HG03457 (cell line): Measurements from ENCODE around the gene CRTC1.
"Not testable (repeated sequence)": the region's sequence is repeated elsewhere in the genome, so short reads cannot be mapped to it uniquely, and the experiment has no call there.

Source experiments
- ATAC-seq: cut with Tn5 transposase; IDR thresholded peaks from one replicate; pipeline ENCODE4 v1.9.1; 2021; ENCODE audit warnings: moderate number of reproducible peaks; ENCODE audit not compliant: unreplicated experiment

Gene CRTC1

GRCh38 chr19:18668744-18669523 lies 14.5 kb upstream of the CRTC1 start:
- no peak for ATAC-seq

DNA sequence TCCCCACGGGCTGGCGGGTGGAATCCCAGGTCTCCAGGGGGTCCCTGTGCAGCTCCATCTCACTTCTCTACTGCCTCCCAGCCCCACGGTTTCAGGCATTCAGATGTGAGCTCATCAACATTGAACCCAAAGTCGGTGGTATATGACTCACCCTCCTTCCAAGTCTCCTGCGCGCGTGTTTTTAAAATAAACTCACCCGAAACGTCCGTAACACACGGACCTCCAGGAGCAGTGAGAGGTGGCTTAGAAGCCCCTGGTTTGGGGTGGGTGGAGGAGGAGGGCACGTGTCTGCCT lies 14.0 kb upstream of the CRTC1 start:
- no peak for ATAC-seq

DNA sequence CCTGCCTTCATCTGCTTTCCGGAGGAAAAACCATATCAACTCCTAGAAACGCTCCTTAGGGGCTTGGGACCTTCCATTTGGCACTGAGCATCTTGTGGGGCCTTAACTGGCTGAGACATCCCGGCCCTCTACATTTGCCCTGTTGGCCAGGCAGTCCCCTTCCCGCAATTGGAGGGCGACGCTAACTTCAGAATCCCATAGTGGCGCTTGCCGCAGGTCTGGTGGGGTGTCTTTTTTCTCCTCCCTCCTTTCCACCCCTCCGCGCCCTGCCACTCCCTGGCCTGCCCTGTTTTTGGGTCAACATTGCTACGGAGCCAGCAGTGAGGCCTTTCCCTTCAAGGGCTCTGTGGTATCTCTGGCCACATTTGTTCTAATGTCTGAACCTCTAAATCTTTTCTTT lies 13.6 kb upstream of the CRTC1 start:
- no peak for ATAC-seq

GRCh38 chr19:18670312-18670711 lies 13.2 kb upstream of the CRTC1 start:
- no peak for ATAC-seq

- no peak for ATAC-seq
These were observed 12.0 kb upstream of the CRTC1 start for GRCh38 chr19:18671303-18672043.

DNA sequence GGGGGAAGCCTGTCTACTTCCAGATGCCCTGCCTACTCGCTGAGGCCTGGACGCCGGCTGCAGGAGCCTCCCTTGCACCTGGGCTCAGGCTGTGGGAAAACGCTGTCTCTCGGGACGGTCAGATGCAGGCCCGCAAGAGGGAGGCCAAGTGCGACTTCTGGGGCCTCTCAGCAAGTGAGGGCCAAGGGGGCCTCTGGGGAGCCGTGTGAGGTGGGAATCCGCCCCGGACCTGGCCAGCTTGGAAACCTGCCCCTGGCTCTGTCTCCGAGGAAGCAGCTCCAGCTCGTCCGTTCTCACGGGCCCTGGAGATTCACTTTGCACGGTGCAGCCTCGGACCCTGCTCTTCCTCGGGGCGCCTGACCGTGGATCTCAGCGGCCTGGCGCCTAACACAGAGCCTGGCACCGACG lies 11.4 kb upstream of the CRTC1 start:
- ATAC-seq, result no peak

DNA sequence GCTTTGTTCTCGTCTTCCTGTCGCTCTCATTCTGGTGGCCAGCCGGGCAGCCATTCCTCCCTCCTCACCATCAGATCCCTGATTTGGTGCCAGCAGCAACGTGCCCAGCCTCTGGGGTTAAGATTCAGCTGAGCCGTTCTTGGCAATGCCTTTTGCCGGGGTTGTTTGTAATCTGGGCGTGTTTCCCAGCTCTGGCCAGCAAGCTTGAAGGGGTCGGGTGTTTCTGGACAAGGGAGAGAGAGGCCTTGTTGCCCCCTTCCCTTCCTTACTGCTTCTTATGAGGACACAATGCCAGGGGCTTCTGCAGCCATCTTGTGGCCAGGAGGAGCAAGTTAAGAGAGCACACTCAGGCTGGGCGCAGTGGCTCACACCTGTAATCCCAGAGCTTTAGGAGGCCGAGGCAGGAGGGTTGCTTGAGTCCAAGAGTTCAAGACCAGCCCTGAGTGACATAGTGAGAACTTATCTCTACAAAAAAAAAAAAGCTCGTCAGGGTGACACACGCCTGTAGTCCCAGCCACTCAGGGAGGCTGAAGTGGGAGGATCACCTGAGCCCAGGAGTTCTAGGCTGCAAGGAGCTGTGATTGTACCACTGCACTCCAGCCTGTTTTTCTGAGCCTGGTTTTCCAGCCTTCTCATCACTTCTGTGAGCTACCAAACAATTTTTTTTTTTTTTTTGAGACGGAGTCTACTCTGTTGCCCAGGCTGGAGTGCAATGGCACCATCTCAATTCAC lies 10.7 kb upstream of the CRTC1 start:
- ATAC-seq, result no peak

DNA sequence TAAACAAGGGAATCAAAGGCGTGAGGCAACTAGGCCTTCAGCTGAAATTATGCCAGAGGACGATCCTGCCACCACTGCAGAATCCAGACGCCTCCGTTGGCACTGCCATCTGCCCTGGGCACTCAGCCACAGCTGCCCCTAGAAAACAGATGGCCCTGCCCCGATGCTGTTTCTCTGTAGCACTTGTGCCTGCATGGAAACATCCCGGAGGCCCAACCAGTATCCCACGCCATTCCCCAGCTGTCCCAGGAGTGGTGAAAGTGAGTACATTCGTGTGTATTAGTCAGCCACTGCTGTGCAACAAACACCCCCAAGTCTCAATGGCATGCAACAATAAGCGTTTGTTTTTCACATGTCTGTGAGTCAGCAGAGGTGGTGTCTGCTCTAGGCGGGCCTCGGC lies 8.9 kb upstream of the CRTC1 start:
- ATAC-seq, result no peak

- no peak for ATAC-seq
These were observed 7.7 kb upstream of the CRTC1 start for GRCh38 chr19:18675779-18676178.

GRCh38 chr19:18676692-18677091 lies 6.8 kb upstream of the CRTC1 start:
- ATAC-seq, result no peak

GRCh38 chr19:18677156-18677555 lies 6.3 kb upstream of the CRTC1 start:
- ATAC-seq, result no peak

GRCh38 chr19:18680148-18680547 lies 3.3 kb upstream of the CRTC1 start:
- not testable (repeated sequence) for ATAC-seq

DNA sequence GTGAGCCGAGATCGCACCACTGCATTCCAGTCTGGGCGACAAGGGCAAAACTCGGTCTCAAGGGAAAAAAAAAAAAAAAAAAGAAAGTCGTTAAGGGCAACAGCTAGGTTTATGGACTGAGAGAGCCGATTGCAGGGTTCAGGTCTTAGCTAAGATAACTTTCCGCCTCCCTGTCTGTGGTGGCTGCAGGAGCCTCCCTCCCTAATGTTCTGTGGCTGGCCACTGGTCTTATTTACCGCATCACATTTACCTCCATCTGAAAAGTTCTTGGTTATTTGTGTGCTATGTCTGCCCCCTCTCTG lies 722 bp upstream of the CRTC1 start:
- ATAC-seq, result no peak

DNA sequence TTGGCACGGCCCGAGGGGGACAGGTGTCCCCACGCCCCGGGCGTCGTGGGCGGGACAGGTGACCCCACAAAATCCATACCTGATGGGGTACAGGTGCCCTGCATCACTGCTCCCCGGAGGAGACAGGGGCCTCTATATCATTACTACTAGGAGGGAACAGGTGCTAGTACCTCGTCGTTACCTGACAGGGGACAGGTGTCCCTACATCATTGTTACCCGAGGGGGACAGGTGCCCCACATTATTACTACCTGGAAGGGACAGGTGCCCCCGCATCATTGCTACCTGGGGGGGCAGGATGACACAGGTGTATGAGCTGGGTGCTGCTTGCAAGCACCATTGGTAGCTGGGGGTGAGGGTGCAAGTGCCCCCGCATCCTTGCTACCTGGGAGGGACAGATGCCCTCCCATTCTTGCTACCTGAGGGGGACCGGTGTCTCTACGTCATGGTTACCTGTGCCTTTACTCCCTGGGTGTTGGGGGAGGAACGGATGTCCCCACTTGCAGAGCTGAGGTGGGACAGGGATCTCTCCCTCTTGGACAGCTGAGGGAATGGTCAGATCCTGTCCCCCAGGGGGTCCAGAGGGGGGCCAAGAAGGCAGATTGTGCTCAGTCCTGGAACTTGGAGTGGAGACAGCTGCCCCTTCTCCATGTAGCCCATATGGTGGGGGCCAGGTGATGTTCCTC lies 620 bp downstream of the CRTC1 start:
- peak; percentile 12 for ATAC-seq

DNA sequence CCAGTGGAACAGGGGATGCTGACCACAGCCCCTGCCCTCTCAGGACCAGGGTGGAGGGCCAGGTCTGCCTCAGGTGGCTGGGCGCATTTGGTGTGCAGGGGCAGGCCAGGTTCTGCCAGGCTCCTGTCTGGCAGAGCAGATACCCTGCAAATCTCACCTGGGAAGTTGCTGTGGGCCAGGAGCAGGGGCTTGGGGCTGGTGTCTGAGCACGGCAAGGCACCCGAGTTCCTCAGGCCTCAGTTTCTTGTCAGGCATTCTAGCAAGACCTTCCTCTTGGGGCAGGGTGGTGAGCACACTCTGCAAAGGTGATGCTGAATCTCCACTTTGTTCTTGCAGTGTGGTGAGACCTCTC lies 1.1 kb downstream of the CRTC1 start:
- ATAC-seq, result no peak

GRCh38 chr19:18685597-18686190 lies 2.2 kb downstream of the CRTC1 start:
- ATAC-seq, result no peak

DNA sequence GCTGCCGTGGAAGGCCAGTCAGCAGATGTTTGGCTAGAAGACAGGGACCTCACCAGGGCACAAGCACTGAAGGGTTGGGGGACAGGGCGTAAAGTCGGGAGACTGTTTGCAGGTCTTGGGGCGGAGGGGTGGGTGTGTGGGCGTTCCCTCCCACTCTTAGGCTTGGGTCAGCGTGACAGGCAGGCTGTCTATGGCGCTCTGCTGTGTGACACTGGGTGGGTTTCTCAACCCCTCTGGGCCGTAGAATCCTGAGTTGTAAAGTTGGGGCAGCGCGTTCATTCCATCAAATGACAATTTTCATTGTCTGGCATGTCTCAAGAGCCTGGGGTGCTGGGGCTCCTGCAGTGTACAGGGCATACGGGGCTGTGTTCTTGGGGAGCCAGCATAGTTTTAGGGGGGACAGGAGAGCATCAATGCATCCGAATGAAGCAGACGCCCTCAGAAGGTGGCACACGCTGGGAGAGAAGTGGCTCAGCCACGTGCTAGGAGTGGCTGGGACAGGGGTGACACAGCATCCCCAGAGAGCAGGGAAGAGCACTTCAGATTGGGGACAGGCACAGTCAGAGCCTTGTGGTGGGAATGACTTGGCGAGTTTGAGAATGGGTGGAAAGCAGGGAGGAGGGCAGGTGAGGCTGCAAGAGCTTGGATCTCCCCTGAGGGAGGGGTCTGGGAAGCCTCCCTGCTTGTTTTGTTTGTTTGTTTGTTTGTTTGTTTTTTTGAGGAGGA lies 4.4 kb downstream of the CRTC1 start:
- ATAC-seq, result no peak

GRCh38 chr19:18696023-18696422 lies 12.5 kb downstream of the CRTC1 start:
- ATAC-seq, result no peak

DNA sequence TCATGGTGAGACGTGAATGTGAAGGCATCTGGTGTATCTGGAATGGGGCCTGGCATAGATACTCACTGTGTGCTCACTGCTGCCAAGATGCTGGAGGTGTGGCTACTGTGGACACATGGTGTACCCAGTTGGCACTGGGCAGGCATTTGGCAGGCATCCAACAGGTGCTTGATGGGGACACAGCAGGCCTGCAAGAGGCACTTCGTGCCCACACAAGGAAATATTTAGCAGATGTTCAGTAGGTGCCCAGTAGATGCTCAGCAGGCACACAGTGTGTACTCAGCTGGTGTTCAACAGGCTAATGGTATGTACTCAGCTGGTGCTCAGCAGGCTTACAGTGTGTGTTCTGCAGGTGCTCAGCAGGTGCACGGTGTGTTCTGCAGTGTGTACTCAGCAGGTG lies 14.2 kb downstream of the CRTC1 start:
- ATAC-seq, result no peak

- no peak for ATAC-seq
These were observed 15.1 kb downstream of the CRTC1 start for GRCh38 chr19:18698321-18699167.
